GM21786 (cell line): ENCODE data around the gene NRG4.
A peak's percentile ranks its signal among the peaks of the same experiment; 100 is the strongest.
"Not testable (repeated sequence)": the region's sequence is repeated elsewhere in the genome, so short reads cannot be mapped to it uniquely, and the experiment has no call there.

ENCODE experiments used
- ATAC-seq: cut with Tn5 transposase; IDR thresholded peaks from one replicate; pipeline ENCODE4 v1.9.1; 2021; ENCODE audit not compliant: unreplicated experiment

Gene NRG4

GRCh38 chr15:76011627-76012551, at the start of gene NRG4:
TSS of gene NRG4 (minus strand) at chr15:76012424. CDS start at chr15:76011230, 1,194 bp downstream.
- ATAC-seq, result no peak

DNA sequence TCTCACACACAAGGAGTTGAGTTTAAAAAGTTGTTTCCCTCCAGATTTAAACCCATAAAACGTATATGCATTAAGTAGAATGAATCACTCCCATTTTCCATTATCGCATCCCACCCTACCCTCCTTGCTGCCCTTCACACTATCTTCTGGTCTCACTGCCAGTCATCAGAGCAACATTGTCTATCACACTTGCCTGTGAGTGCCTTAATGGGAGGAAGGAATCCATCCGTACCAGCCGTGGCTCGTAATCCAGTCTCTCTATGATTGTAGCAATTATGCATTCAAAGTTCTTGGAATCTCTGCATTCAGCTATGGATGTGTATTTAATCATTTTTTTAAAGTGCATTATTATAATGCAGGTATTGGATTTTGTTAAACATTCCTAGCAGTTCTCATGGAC, 49.5 kb upstream of the NRG4 start:
- no peak for ATAC-seq

DNA sequence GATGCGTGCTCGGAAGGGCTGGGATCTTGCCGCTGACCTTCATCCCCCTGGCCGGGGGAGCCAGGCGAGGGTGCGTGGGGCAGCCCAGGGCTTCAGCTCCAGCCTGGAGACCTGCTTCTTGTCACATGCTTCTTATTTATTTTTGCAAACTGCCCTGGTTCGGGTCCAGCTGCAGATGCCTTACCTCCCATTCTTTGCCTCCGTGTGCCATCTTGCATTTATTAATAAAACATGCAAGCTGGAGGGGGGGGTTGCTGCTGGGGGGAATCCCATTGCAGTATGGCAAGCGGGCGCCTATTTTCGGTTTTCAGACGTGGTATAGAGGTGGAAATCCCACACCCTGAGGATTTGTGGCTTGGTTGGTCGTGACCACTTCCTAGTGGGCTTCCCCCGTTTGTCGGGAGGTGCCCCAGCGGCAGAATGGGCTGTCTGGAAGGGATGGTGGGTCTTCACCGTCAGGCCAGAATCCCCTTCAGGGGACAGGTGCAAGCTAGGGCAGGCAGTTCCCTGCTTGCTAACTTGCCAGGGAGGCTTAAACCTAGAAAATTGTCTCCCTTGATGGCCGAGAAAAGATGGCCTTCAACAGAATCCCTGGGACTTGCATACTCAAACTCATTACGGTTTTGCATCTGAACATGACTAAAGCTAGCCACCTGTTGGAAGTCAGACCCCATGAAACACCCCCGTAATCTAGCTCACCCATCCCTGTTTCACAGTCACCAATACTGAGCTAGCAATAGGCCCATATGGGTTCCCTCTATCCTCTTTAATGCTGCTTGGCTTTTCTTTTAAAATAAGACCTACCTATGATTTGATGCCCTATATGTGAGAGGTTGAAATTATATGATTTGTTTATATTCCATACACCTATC, 48.1 kb upstream of the NRG4 start:
- ATAC-seq, result no peak

DNA sequence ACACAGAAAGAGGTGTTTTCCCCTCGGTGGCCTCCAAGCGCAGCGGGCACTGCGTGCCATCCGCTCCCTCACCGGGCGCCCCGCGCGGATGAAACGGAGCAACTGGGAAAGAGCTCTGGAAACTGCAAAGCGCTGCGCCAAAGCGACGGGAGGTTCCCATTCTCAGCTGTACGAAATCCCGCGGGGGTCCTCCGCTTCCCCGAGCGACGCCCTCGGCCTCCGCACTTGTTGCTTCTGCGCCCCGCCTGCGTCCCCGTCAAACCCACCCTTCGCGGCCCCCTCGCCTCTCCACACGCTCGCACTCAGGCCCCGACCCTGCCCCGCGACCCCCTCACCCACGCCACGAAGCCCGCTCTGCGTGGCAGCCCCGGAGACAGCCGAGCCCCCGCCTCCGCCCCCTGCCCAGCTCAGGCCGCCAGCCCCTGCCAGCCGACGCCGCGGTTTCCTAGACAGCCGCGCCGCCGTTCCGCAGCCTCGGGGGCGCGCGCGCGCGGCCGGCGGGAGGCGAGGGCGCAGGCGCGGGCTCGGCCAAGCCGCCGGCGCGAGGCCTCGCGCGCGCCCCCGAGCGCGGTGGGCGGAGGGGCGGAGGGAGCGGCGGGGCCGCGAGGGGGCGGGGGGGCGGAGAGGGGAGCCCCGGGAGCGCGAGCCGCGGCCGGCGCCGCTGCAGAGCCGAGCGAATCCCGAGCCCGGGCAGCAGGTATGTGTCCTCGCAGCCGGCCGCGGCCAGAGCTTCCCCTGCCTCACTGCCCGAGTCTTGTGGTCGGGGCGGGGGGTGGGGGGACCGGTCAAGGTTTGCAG, 47.3 kb upstream of the NRG4 start, which contains the start of gene TMEM266:
Gene TMEM266, plus strand, starts transcription at position 666 of the 798 bp plus-strand sequence. CDS start 74,279 bp downstream, outside the sequence.
- no peak for ATAC-seq

DNA sequence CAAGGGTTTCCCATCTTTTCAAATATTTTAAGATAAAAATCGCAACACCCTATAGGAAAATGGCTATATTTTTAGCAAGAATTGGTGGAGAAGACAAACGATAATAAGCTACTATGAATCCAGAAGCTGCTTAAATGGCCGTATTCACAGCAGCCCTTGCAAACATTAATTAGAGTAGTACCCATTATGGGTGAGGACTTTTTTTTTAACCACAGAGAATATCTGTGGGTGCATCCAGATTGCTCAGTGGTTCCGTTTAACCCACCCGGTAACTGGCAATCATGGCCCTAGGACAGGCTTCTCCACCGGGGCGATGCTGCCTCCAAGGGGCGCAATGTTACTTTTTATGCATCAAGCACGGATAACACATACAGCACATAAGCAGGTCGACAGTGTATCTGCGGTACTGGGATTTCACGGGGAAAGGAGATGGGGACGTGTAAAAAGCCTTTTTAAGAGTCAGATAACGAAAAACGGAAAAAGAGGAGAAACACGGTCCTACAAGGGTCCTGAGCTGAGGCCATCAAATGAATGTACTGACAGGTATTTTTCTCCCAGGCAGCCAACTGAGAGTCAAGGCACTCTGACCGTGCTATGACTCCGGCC, 46.6 kb upstream of the NRG4 start:
- ATAC-seq, result no peak

- peak; percentile 32 for ATAC-seq
Observed at GRCh38 chr15:76057332-76058000, 45.2 kb upstream of the NRG4 start.

DNA sequence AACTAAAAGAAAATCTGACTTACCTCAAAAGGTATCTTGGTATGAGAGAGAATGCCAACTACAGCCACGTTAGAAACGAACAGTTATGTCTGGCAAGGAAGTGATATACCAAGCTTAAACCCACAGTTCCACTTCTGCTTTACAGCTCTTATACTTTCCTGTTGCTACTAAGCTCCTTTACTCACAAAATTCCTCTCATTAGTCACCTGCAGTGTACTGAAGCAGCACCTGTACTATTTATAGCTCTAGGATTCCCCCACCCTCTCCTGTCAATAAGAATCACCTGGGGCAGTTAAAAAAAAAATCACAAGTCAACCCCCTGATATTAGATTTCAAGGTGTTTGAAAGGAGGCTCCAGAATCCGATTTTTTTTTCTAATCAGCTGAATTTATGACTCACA, 44.7 kb upstream of the NRG4 start:
- ATAC-seq, result peak; percentile 72

GRCh38 chr15:76054201-76054600, 42.0 kb upstream of the NRG4 start:
- ATAC-seq, result not testable (repeated sequence)

DNA sequence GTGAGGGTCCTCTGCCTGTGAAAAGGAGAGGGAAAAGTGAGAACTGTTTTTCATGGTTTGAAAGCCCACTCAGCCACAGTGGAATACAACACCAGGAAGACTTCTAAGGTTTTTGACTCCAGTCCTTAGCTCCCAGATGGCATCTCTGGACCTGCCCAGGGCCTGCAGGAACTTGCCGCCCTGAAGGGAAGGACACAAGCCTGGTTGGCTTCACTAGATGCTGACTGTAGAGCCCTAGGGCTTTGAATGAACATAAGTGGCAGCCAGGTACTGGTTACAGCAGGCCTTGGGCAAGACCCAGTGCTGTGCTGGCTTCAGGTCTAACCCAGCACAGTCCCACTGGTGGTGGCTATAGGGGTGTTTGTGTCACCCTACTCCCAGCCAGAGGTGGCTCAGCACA, 26.3 kb upstream of the NRG4 start:
- ATAC-seq, result no peak

DNA sequence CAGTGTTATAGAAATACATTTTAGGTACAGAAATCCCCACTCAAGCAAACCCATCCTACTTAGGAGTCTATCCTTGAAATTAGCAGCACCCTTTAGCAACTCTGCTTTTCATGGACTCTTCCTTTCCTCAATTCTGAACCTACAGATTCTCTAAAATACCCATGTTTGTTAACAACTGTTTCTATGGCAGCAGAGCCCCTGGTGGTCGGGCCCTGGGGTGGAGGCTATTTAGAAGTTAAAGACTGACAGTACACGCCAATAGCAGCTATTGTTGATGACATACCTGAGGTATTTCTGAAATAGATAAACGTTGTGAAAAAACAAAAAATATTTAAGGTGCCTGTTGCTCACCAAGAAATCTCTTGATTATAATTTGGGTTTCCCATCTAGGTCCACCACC, 23.4 kb upstream of the NRG4 start:
- no peak for ATAC-seq

DNA sequence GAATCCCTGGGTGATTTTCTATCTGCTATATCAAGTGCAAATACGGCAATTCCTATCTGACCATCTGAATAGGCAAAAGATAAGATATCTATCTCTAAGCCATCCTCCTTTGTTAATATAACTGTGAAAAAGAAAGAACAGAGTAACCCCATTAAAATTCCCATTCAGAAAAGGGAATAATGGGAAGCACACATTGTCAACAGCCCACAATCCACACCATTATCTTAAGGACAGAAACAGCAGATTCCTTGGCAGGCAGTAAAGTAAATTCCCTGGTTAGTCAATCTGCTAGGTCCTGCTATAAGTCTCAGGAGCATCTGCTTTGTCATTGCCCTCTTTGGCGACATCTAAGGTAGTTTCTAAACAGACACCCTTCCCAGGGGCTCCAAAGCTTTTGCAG, 21.9 kb upstream of the NRG4 start:
- ATAC-seq, result no peak

DNA sequence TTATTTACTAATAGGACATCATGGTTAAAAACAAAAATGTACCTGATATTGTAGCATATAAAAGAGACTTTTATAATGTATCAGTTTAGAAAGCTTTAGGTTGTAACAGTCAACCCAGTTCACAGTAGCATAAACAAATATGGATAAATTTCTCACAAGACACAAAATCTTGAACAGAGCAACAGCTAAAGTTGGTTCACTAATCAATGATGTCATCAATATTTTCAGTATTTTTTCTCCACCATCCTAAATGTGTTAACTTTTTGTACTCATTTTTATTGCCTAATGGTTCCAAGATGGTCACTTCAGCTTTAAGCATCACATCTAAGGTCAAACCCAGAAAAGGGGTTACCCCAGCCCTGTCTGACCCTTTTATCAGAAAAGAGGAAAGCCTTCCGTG, 21.2 kb upstream of the NRG4 start:
- ATAC-seq, result no peak

DNA sequence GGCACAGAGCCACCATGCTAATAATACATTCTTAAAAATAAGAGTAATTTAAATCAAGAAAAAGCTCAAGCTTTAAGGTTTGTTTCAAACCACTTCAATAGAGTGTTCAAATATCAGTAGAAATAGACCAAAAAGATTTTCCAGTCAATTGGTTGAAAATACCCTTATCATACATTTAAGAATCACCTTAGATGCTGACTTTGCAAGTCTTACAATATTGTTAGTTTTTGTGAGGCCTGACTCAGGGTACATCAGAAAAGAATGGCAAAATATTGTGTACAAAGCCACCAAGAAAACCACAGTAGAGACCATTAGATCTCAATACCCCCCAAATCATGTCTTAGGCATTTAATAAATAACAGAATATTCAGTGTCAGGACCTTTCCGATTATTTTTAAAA, 19.8 kb upstream of the NRG4 start:
- ATAC-seq, result no peak

DNA sequence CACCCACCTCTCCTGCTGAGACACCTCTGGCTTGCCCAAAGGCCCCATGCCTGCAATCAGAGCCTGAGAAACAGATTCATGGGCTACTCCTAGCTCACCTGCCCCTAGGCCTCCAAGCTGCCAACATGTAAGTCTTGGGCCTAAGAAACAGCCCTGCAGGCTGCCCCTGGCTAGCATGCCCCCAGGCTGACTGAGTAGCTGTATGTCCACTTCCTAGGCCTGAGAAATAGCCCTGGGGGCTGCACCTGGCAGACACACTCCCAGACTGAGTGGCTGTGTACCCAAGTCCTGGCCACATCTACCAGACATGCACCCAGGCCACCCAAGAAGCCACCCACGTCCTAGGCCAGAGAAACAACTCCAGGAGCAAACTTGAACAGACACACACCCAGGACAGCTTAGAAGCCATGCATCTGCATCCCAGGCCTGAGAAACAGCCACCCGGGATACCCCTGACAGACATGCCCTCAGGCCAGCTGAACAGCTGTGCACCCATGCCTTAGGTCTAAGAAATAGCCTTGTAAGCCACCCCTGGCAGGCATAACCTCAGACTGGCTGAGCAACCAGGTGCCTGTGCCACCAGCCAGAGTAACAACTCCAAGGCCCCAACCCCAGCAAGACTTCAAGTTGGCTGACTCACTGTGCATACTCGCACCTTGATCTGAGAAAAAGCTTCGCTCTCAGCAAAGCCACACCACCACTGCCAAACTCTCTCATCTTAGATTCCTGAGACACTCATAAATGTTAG, 12.0 kb upstream of the NRG4 start:
- no peak for ATAC-seq

DNA sequence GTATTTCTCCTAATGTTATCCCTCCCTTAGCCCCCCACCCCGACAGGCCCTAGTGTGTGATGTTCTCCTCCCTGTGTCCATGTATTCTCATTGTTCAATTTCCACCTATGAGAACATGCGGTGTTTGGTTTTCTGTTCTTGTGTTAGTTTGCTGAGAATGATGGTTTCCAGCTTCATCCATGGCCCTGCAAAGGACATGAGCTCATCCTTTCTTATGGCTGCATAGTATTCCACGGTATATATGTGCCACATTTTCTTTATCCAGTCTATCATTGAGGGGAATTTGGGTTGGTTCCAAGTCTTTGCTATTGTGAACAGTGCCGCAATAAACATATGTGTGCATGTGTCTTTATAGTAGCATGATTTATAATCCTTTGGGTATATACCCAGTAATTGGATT, 1.2 kb upstream of the NRG4 start:
- not testable (repeated sequence) for ATAC-seq

DNA sequence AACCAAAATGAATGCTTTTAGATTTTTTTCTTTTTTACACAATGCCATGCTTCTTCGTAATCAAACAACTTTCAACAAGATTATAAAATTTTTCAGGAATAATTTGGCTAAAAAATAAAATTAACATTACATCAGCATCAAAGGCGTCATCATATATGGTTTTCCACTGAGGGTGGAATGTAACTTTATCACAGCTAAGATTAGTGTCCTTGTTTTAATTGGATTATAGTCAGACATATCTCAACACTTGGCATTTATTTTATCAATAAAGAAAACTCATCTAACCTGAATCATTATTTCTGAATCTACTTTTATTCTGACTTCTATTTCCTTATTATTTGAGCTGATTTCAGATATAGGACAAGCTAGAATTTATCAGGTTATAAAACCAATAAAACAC, 1.6 kb downstream of the NRG4 start:
- no peak for ATAC-seq

- no peak for ATAC-seq
Observed at GRCh38 chr15:76006136-76006778, 6.0 kb downstream of the NRG4 start.

GRCh38 chr15:76003364-76003763, 8.9 kb downstream of the NRG4 start:
- ATAC-seq, result no peak

GRCh38 chr15:75995611-75996010, 16.6 kb downstream of the NRG4 start:
- ATAC-seq, result no peak
